ENCODE results near the gene IFNA2.
"Not testable (repeated sequence)": the region's sequence is repeated elsewhere in the genome, so short reads cannot be mapped to it uniquely, and the experiment has no call there.

The IFNA2 gene

DNA sequence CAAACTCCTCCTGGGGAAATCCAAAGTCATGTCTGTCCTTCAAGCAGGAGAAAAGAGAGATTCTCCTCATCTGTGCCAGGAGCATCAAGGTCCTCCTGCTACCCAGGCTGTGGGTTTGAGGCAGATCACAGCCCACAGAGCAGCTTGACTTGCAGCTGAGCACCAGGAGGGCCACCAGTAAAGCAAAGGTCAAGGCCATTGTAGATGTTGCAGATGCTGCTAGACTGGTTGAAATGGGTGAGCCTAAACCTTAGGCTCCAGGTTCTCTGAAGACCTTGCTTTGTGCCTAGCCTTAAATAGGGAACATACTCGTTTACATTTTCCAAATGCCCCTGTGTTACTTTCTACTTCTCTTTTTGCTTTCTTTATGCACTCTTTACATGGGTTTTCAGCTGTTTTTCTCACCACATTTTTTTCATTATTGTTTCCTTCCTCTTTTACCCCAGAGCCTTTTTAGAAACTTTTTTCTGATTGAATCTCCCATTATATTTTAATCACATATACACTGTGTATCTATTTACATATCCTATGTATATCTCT lies at the start of gene IFNA2:
IFNA2 (minus strand) TSS at position 268 of the 540 bp plus-strand sequence; CDS start at position 199, 69 bp downstream.
- no peak for DNase-seq (ENCODE audit: low read depth in 2 of 2)

DNA sequence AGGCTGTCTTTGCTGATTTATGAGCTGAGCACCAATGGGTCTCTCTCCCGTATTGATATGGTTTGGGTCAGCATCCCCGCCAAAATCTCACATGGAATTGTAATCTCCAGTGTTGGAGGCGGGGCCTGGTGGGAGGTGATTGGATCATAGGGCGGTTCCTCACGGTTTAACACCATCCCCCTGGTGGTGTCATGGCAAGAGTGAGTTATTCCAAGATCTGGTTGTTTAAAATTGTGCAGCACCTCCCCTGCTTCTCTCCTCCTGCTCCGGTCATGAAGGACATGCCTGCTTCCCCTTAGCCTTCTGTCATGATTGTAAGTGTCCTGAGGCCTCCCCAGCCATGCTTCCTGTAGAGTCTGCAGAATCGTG lies 49.8 kb upstream of the IFNA2 start:
- not testable (repeated sequence) for DNase-seq (ENCODE audit: low read depth in 2 of 2)

- DNase-seq (ENCODE audit: low read depth in 2 of 2) = peak; percentile 29 to 46
Observed at GRCh38 chr9:21434202-21435014, 49.2 kb upstream of the IFNA2 start.

DNA sequence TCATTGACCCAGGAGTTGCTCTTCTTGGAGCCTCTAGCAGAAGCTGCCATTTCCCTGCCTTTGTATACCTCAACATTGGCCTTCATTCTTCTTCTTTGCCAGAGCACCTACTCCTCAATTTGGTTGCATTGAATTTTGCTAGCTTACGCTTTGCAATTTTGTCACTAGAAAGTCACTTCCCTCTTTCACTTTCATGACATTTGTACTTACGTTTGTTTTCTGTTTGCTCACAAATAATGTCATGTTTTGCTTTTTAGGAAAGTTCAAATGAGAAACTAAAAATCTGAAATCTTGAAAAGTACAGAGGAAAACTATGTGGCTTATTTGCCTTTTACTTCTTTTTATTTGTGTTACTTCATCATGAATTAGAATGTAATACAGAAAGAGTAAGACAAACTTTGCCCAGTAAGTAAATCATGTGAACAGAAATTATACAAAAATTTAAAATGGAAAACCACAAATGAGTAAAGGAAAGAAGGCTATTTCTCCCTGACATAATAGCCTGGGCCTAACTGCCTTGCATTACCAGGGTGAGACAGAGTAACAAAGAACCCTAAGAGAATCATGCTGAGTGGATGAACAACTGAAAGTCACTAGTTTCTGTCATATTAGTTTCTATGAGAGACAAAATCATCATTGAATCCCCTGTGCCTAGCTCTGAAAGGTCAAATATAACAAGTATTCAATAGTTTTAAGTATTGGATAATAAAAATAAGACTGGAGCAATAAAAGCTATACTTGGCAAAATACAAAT lies 47.7 kb upstream of the IFNA2 start:
- no peak for DNase-seq (ENCODE audit: low read depth in 2 of 2)

- no peak for DNase-seq (ENCODE audit: low read depth in 2 of 2)
Observed at GRCh38 chr9:21429191-21429590, 44.0 kb upstream of the IFNA2 start.

GRCh38 chr9:21428235-21428634 lies 43.0 kb upstream of the IFNA2 start:
- DNase-seq (ENCODE audit: low read depth in 2 of 2) = no peak

GRCh38 chr9:21415493-21416267 lies 30.5 kb upstream of the IFNA2 start:
- no peak for DNase-seq (ENCODE audit: low read depth in 2 of 2)

GRCh38 chr9:21414220-21414940 lies 29.2 kb upstream of the IFNA2 start:
- DNase-seq (ENCODE audit: low read depth in 2 of 2) = no peak

DNA sequence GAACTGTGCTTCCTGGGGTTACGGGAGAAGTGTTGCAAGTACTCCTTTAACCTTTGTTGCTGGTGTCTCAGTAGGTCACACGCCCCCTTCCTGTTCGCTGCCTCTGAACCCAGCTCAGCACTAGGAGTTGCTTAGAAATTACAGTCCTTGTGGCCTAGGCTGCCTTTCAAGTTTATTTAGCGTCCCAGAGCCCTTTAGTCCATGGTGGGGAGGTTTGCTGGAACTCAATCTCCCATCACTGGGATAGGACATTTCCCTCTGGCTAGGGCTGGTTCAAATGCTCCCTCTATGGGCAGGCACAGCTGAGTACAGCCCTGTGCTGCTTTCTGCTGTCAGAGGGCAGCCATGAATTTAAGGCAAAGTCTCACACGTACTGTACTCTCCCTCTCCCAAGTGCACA lies 28.4 kb upstream of the IFNA2 start:
- DNase-seq (ENCODE audit: low read depth in 2 of 2) = no peak

DNA sequence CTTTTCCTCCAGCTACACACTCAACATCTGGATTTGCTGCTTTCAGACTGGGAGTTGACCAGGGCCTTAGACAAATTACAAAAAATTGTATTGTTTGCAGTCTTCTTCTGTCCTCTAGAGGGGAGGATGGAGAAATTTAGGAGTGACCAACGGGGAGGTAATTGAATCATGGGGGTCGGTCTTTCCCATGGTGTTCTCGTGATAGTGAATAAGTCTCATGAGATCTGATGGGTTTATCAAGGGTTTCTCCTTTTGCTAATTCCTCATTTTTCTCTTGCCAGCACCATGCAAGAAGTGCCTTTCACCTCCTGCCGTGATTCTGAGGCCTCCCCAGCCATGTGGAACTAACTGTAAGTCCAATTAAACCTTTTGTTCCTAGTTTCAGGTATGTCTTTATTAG lies 28.0 kb upstream of the IFNA2 start:
- no peak for DNase-seq (ENCODE audit: low read depth in 2 of 2)

DNA sequence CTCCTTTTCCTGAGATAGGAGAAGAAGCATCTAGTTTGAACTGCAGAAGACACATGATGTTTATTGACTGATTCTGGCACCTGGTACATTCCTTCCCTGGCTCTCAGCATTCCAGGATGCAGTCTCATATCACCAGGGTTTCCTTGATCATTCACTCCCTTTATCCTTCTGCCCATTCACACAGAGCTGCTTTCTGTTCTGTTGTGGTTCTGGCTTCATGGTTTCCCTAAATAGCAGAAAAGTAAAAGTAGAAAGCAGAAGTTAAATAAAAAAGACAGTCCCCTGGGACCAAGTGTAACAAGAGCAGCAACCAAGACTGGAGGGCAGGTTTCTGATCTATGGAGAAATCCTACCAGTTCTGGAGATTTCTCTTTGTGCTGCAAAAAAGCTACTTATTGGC lies 26.9 kb upstream of the IFNA2 start:
- DNase-seq (ENCODE audit: low read depth in 2 of 2) = no peak

DNA sequence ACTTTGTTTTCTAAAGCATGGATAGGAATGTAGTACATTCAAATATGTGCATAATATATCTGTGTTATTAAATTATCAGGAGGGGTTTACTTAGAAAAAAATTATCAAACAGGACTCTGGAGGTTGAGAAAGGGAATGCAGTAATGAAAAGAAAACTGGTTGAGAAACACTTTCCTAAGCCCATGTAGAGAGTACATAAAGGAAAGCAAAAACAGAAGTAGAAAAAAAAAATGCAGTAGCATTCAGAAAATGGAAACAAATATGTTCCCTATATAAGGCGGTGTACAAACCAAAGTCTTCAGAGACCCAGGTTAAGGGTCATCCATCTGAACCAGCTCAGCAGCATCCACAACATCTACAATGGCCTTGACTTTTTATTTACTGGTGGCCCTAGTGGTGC lies 23.6 kb upstream of the IFNA2 start, which contains the start of gene IFNA8:
IFNA8 (plus strand) TSS at position 301 of the 400 bp plus-strand sequence; CDS start at position 361, 60 bp downstream.
- no peak for DNase-seq (ENCODE audit: low read depth in 2 of 2)

DNA sequence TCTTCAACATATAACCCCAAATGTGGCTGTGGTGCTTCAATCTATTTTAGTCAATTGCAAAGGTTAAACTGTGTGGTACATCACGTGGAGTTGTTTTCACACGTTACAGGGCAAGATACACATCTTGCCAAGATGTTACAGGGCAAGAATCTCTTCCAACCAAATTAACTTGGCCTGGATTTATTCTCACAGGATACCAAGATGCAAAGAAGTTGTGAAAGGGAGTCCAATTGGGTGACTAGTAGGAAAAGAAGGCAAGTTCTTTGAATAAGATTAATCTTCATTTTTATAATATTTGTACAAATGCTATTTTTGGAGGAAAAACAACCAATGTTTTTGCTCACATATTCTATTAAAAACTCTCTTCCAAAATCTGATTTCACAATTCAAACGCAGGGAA lies 18.9 kb upstream of the IFNA2 start:
- no peak for DNase-seq (ENCODE audit: low read depth in 2 of 2)

GRCh38 chr9:21402386-21403251 lies 17.4 kb upstream of the IFNA2 start:
- no peak for DNase-seq (ENCODE audit: low read depth in 2 of 2)

DNA sequence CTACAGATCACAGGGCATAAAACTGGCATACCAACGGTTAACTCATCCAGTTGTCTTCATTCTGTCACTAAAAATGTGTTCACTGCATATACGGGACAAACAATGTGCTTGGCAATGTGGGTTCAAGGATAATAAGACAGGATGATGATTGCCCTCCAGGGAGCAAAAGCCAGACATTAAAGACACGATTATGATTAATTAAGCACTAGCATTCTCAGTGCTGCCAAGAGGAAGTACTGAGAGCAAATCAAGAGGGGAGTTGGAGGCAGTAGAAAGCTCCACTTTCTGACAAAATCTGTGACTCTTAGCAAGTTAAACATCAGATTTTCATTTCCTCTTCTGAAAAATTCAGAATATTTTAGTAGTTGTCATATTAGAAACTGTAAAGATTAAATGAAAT lies 14.8 kb upstream of the IFNA2 start:
- DNase-seq (ENCODE audit: low read depth in 2 of 2) = no peak

GRCh38 chr9:21398955-21399489 lies 13.8 kb upstream of the IFNA2 start:
- DNase-seq (ENCODE audit: low read depth in 2 of 2) = no peak

- DNase-seq (ENCODE audit: low read depth in 2 of 2) = no peak
Observed at GRCh38 chr9:21395778-21396717, 10.8 kb upstream of the IFNA2 start.

- no peak for DNase-seq (ENCODE audit: low read depth in 2 of 2)
Observed at GRCh38 chr9:21392270-21392669, 7.1 kb upstream of the IFNA2 start.

DNA sequence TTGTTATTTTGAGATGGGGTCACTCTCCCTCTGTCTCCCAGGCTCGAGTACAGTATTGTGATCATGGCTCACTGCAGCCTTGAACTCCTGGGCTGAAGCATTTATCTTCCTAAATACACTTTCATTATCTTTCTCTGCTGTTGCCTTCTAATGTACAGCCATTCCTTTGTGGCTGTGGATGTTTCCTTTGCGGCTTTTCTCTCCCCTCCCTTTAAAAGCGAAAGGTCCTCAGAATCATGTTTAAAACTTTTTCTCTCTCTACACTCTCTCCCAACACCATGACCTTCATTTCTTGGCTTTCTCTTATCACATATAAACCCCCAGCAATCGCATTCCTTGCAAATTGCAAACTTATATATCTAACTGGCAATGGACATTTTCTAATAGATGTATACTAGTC lies 1.6 kb downstream of the IFNA2 start:
- DNase-seq (ENCODE audit: low read depth in 2 of 2) = no peak
